K562 treated with DMSO at 1 percent for 24 hours (cell line): ENCODE results near the gene FBXL15. TPM values are rescaled to one million over a fixed set of nuclear protein-coding genes. Genes with fewer than 3 reads are reported as not detected.

ENCODE experiments used
- total RNA-seq: library from RNA; unstranded; fragments of 300-600 nt; gene quantifications from 2 replicates; pipeline ENCODE4 v1.2.3, GENCODE V29; 2022; ENCODE audit warnings: low read depth; ENCODE audit not compliant: insufficient read depth

The FBXL15 gene
- 35.2 and 40.7 TPM in 2 replicates for total RNA-seq

GRCh38 chr10:102420714-102421506 lies at the start of gene FBXL15:
Gene FBXL15, plus strand, starts transcription at chr10:102420836. Its CDS starts 294 bp downstream, at chr10:102421130.

GRCh38 chr10:102395400-102396316 lies 25.0 kb upstream of the FBXL15 start, which contains the start of gene NFKB2:
Gene NFKB2, plus strand, starts transcription at chr10:102395705. Its CDS starts 255 bp downstream, at chr10:102395960.

GRCh38 chr10:102418622-102419268 lies 1.9 kb upstream of the FBXL15 start, which contains the start of gene PSD:
Gene PSD, minus strand, starts transcription at chr10:102418785. Its CDS starts 1,747 bp downstream, at chr10:102417038.

GRCh38 chr10:102432162-102432950 lies 11.7 kb downstream of the FBXL15 start, which contains the start of gene CUEDC2:
Gene CUEDC2, minus strand, starts transcription at chr10:102432574. Its CDS starts 7,386 bp downstream, at chr10:102425188.

GRCh38 chr10:102451105-102451969 lies 30.7 kb downstream of the FBXL15 start, which contains the start of gene C10orf95:
Gene C10orf95, minus strand, starts transcription at chr10:102451543. Its CDS starts 450 bp downstream, at chr10:102451093.

Other genes starting within 250 kb of the FBXL15 start
- gene ELOVL3, start 194.5 kb upstream of the FBXL15 start, total RNA-seq = 0.52 and 1.7 TPM in 2 replicates
- gene PITX3, start 179.3 kb upstream of the FBXL15 start, total RNA-seq = 0.28 and 0.86 TPM in 2 replicates
- 35.3 and 37.2 TPM in 2 replicates for gene GBF1, start 175.3 kb upstream of the FBXL15 start, total RNA-seq
- gene NFKB2, start 25.1 kb upstream of the FBXL15 start, total RNA-seq = 66.0 and 66.5 TPM in 2 replicates
- 1.3 and 4.7 TPM in 2 replicates for gene PSD, start 2.1 kb upstream of the FBXL15 start, total RNA-seq
- 43.0 and 47.0 TPM in 2 replicates for gene CUEDC2, start 11.7 kb downstream of the FBXL15 start, total RNA-seq
- gene C10orf95, start 30.7 kb downstream of the FBXL15 start, total RNA-seq = 1.2 TPM in 2 replicates
- 58.8 and 61.2 TPM in 2 replicates for gene ACTR1A, start 81.9 kb downstream of the FBXL15 start, total RNA-seq
- gene SUFU, start 83.1 kb downstream of the FBXL15 start, total RNA-seq = 9.4 and 9.8 TPM in 2 replicates
- gene TRIM8, start 223.6 kb downstream of the FBXL15 start, total RNA-seq = 29.8 and 35.9 TPM in 2 replicates